Mesenchymal stem cell (in vitro differentiated cells and primary cell): Measurements from ENCODE around the gene RTKN.
A peak's percentile ranks its signal among the peaks of the same experiment; 100 is the strongest.

Experiments
- DNase-seq: peaks from one replicate; pipeline ENCODE4 v3.0.0-alpha.2; 2013
- H2AFZ ChIP-seq: one replicate; pipeline ENCODE4 v1.6.1; 2013; ENCODE audit warnings: low read depth, mild to moderate bottlenecking, control low read depth, inconsistent platforms, low read length, moderate library complexity
- H2AK5ac ChIP-seq: 2 replicates; pipeline ENCODE4 v1.6.1; 2013; ENCODE audit warnings: low read length, moderate library complexity, mild to moderate bottlenecking, inconsistent platforms; ENCODE audit not compliant: severe bottlenecking
- H2BK120ac ChIP-seq: one replicate; pipeline ENCODE4 v1.6.1; 2013; ENCODE audit warnings: low read depth, mild to moderate bottlenecking, inconsistent platforms, low read length, moderate library complexity
- H2BK12ac ChIP-seq, 2 experiments: one replicate each; pipeline ENCODE4 v1.6.1; 2013; ENCODE audit warnings: inconsistent platforms in 2 of 2, low read length in 2 of 2, mild to moderate bottlenecking in 2 of 2, moderate library complexity in 2 of 2, control low read depth in 1 of 2
- H2BK15ac ChIP-seq: one replicate; pipeline ENCODE4 v1.6.1; 2013; ENCODE audit warnings: mild to moderate bottlenecking, low read depth, inconsistent platforms; ENCODE audit not compliant: poor library complexity, severe bottlenecking
- H2BK5ac ChIP-seq: 2 replicates; pipeline ENCODE4 v1.6.1; 2013; ENCODE audit warnings: low read depth, mild to moderate bottlenecking, low read length, control low read depth, inconsistent platforms; ENCODE audit not compliant: poor library complexity, severe bottlenecking
- H3K14ac ChIP-seq, 2 experiments: one replicate each; pipeline ENCODE4 v1.6.1; 2013; ENCODE audit warnings: inconsistent platforms in 2 of 2, low read length in 2 of 2, control low read depth in 1 of 2, mild to moderate bottlenecking in 1 of 2, moderate library complexity in 1 of 2
- H3K18ac ChIP-seq, 2 experiments: one replicate each; pipeline ENCODE4 v1.6.1; 2013; ENCODE audit warnings: inconsistent platforms in 2 of 2, low read length in 2 of 2, control low read depth in 1 of 2, low read depth in 1 of 2, mild to moderate bottlenecking in 1 of 2
- H3K23ac ChIP-seq, 2 experiments: one replicate each; pipeline ENCODE4 v1.6.1; 2013; ENCODE audit warnings: inconsistent platforms in 2 of 2, low read length in 2 of 2, mild to moderate bottlenecking in 2 of 2, moderate library complexity in 2 of 2, control low read depth in 1 of 2
- H3K27ac ChIP-seq: 2 replicates; pipeline ENCODE4 v1.5.1; 2013; ENCODE audit warnings: mild to moderate bottlenecking, moderate library complexity, low read length, control low read depth, inconsistent platforms; ENCODE audit not compliant: poor library complexity, severe bottlenecking
- H3K27me3 ChIP-seq, 2 experiments: 2 replicates each; pipeline versions ENCODE4 v1.6.1 to v1.7.0; 2013; ENCODE audit warnings: low read length in 2 of 2, mild to moderate bottlenecking in 2 of 2, moderate library complexity in 2 of 2, control low read depth in 1 of 2, inconsistent platforms in 1 of 2; ENCODE audit not compliant: control insufficient read depth in 1 of 2, insufficient read depth in 1 of 2
- H3K36me3 ChIP-seq, 2 experiments: 2 replicates each; pipeline versions ENCODE4 v1.6.1 to v1.7.0; 2013; ENCODE audit warnings: low read length in 2 of 2, control low read depth in 1 of 2, inconsistent platforms in 1 of 2, low read depth in 1 of 2, mild to moderate bottlenecking in 1 of 2; ENCODE audit not compliant: insufficient read depth in 2 of 2, control insufficient read depth in 1 of 2
- H3K4ac ChIP-seq, 2 experiments: one replicate each; pipeline ENCODE4 v1.6.1; 2013; ENCODE audit warnings: inconsistent platforms in 2 of 2, low read length in 2 of 2, mild to moderate bottlenecking in 2 of 2, moderate library complexity in 2 of 2, control low read depth in 1 of 2, low read depth in 1 of 2
- H3K4me1 ChIP-seq: 2 replicates; pipeline ENCODE4 v1.6.1; 2013; ENCODE audit warnings: low read depth, low read length, control low read depth; ENCODE audit not compliant: control insufficient read depth, insufficient read depth
- H3K4me2 ChIP-seq: 2 replicates; pipeline ENCODE4 v1.6.1; 2013; ENCODE audit warnings: low read length, mild to moderate bottlenecking, inconsistent platforms; ENCODE audit not compliant: poor library complexity, severe bottlenecking
- H3K4me3 ChIP-seq, 2 experiments: 2 replicates each; pipeline versions ENCODE4 v1.5.1 to v1.7.0; 2013; ENCODE audit warnings: low read length in 2 of 2, mild to moderate bottlenecking in 2 of 2, control low read depth in 1 of 2, low read depth in 1 of 2; ENCODE audit not compliant: insufficient read depth in 1 of 2
- H3K79me1 ChIP-seq: replicated peaks from 2 replicates; pipeline ENCODE4 v1.6.1; 2013; ENCODE audit warnings: mild to moderate bottlenecking, control low read depth, low read length, inconsistent platforms; ENCODE audit not compliant: poor library complexity, severe bottlenecking
- H3K9ac ChIP-seq: 2 replicates; pipeline ENCODE4 v1.7.0; 2013; ENCODE audit warnings: mild to moderate bottlenecking, low read length, moderate library complexity
- H3K9me3 ChIP-seq: 2 replicates; pipeline ENCODE4 v1.7.0; 2013; ENCODE audit warnings: mild to moderate bottlenecking, low read length; ENCODE audit not compliant: control insufficient read depth
- H4K8ac ChIP-seq: one replicate; pipeline ENCODE4 v1.6.1; 2013; ENCODE audit warnings: inconsistent platforms, mild to moderate bottlenecking, low read length, moderate library complexity
- H4K91ac ChIP-seq: one replicate; pipeline ENCODE4 v1.6.1; 2013; ENCODE audit warnings: mild to moderate bottlenecking, low read length, inconsistent platforms
- WGBS: methylation state at CpG from one replicate; pipeline ENCODE4 v1.1.7; 2013; ENCODE audit warnings: mixed read lengths; 5-methylcytosine and 5-hydroxymethylcytosine counted together

RTKN gene

GRCh38 chr2:74424139-74424992 is 17.4 kb downstream of the RTKN start:
- no peaks in the 10 kb centered on the region for H3K79me1 ChIP-seq
- H2BK15ac ChIP-seq: no peak overlapping the region
- no peak overlapping the region for H3K27ac ChIP-seq
- H3K36me3 ChIP-seq: peaks cover 39 to 44% of the 10 kb centered on the region in 2 experiments
- WGBS: 87% methylated on average over 5 of the region's 5 CpGs
- H3K18ac ChIP-seq: no peak overlapping the region
- H3K9ac ChIP-seq: no peak overlapping the region
- H3K27me3 ChIP-seq: no peaks in the 10 kb centered on the region
- no peak overlapping the region for H2BK12ac ChIP-seq
- H2BK120ac ChIP-seq: no peak overlapping the region
- H3K9me3 ChIP-seq: no peaks in the 10 kb centered on the region
- H2BK5ac ChIP-seq: no peak overlapping the region
- H3K4ac ChIP-seq: no peak overlapping the region
- H2AK5ac ChIP-seq: no peak overlapping the region
- DNase-seq: no peak
- no peak overlapping the region for H3K14ac ChIP-seq
- H3K4me2 ChIP-seq: no peak overlapping the region
- H4K8ac ChIP-seq: no peak overlapping the region
- no peak overlapping the region for H3K23ac ChIP-seq
- no peak overlapping the region for H4K91ac ChIP-seq
- no peak overlapping the region for H3K4me3 ChIP-seq
- H3K4me1 ChIP-seq: peaks cover 11% of the 10 kb centered on the region
- no peak overlapping the region for H2AFZ ChIP-seq

DNA sequence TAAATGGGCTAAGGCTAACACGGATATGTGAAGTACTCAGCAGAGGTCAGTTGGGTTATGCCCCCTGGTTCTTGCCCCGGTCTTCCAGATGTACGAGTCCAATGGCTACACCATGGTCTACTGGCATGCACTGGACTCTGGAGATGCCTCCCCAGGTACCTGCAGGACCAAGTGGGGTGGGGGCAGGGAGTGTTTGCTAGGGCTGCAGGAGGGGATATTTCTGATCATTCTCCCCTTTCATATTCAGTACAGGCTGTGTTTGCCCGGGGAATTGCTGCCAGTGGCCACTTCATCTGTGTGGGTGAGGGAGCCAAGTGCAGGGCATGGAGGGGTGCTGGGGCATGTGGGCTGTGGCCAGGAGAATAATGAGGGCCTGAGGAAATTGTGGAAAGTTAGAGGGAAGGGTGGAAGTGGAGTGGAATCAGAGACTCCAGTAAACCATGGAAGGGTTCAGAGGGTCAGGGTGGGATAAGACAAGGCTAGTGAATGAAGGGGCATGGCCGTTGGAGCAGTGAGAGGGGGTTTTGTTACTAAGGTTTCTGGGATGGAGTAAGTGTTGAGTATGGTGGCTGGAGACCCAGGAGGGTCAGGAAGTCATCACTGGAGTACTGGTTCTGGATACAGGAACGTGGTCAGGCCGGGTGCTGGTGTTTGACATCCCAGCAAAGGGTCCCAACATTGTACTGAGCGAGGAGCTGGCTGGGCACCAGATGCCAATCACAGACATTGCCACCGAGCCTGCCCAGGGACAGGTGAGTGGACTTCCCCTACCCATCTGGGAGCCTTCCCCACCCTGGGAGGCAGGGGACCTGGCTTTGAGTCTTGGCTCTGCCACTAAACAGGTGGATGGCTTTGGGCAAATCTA is 18.3 kb downstream of the RTKN start:
- H2AK5ac ChIP-seq: no peak overlapping the region
- no peaks in the 10 kb centered on the region for H3K9me3 ChIP-seq
- H2BK5ac ChIP-seq: no peak overlapping the region
- H3K9ac ChIP-seq: no peak overlapping the region
- 88% methylated on average over 9 of the region's 9 CpGs for WGBS
- no peak overlapping the region for H4K8ac ChIP-seq
- no peak overlapping the region for H3K18ac ChIP-seq
- no peak overlapping the region for H3K14ac ChIP-seq
- no peaks in the 10 kb centered on the region for H3K27me3 ChIP-seq
- peaks cover 30 to 37% of the 10 kb centered on the region in 2 experiments for H3K36me3 ChIP-seq
- no peak overlapping the region for H3K4ac ChIP-seq
- no peak for DNase-seq
- no peak overlapping the region for H3K27ac ChIP-seq
- H3K79me1 ChIP-seq: no peaks in the 10 kb centered on the region
- H2BK15ac ChIP-seq: no peak overlapping the region
- H3K4me3 ChIP-seq: no peak overlapping the region
- no peak overlapping the region for H3K4me2 ChIP-seq
- H3K23ac ChIP-seq: no peak overlapping the region
- H2AFZ ChIP-seq: no peak overlapping the region
- H2BK12ac ChIP-seq: no peak overlapping the region
- no peak overlapping the region for H4K91ac ChIP-seq
- no peak overlapping the region for H2BK120ac ChIP-seq
- H3K4me1 ChIP-seq: peaks cover 11% of the 10 kb centered on the region

DNA sequence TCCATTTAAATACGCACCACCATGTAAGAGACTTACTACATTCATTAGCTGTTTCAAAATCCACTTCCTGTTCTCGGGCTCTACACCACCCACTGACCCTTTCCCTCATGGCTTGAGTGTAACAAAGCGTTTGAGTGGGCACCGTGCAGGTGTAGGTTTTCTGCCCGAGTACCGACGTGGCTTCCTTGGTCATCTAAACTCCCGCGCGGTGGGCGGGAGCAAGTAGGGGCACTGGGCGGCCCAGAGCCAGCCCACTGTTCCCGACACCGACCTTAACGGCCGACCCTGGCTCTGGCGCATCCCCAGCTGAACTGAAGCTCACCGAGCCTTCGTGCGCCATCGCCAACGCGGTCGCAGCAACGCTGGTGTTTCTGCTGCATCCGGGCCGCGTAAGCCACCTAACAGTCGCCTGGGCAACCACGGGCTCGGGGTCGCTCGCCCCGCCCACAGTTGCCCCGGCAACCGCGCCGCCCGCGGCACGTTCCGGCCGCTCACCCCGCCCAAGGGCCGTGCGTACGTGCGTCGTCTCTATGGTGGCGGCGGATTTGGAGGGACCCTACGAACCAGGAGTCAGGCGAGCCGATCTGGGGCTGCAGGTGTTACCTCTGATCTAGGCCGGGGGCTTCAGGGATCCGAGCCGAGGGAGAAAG is 20.4 kb downstream of the RTKN start, which contains the start of the genes C2orf81 and WDR54:
TSS of gene C2orf81 (minus strand) at position 399 of the 650 bp plus-strand sequence. CDS start at position 340, 59 bp downstream.
TSS of gene WDR54 (plus strand) at position 510 of the 650 bp plus-strand sequence. CDS start 424 bp downstream, outside the sequence.
- Histone ChIP-seq H4K91ac (peak within 1 kb of the TSS; percentile 41), H2AFZ (peak within 1 kb of the TSS; percentile 90), H3K14ac (peak within 1 kb of the TSS in 1 of 2 experiments; percentile 68), H3K36me3 (peaks cover 16 to 17% of the 10 kb centered on the region in 2 experiments), H2BK15ac (peak within 1 kb of the TSS; percentile 52), H3K4me3 (peak within 1 kb of the TSS; percentile 76 to 93), H3K9ac (peak within 1 kb of the TSS; percentile 94), H3K23ac (no peak within 1 kb of the TSS), H3K18ac (peak within 1 kb of the TSS in 1 of 2 experiments; percentile 37), H3K9me3 (no peaks in the 10 kb centered on the region), H3K27me3 (no peaks in the 10 kb centered on the region), H3K4me2 (peak within 1 kb of the TSS; percentile 98), H3K27ac (no peak within 1 kb of the TSS), H2BK120ac (peak within 1 kb of the TSS; percentile 23), H3K4me1 (peaks cover 13% of the 10 kb centered on the region), H2BK5ac (no peak within 1 kb of the TSS), H2AK5ac (no peak within 1 kb of the TSS), H2BK12ac (no peak within 1 kb of the TSS), H3K79me1 (no peaks in the 10 kb centered on the region), H4K8ac (peak within 1 kb of the TSS; percentile 86), H3K4ac (peak within 1 kb of the TSS in 1 of 2 experiments; percentile 56)
- WGBS: under 1% methylated on average over 52 of the region's 57 CpGs
- DNase-seq: peak; percentile 82
